Upper lobe of right lung (tissue), 1 donor: ENCODE data around the gene AKR7A3. TPM values are rescaled to one million over a fixed set of nuclear protein-coding genes. Genes with fewer than 3 reads are reported as not detected.

ENCODE experiments used
- ATAC-seq: fragments of 200-7000 bp; cut with Tn5 transposase; one replicate; pipeline ENCODE4 v1.9.1; 2020; ENCODE audit warnings: mild to moderate bottlenecking, moderate library complexity
- DNase-seq: peaks from one replicate; pipeline ENCODE4 v3.0.0-alpha.2; 2020
- H3K27ac ChIP-seq: fragments of 200-600 bp; one replicate; pipeline ENCODE4 v1.8.0; 2022
- H3K27me3 ChIP-seq: fragments of 200-600 bp; one replicate; pipeline ENCODE4 v1.8.0; 2022; ENCODE audit warnings: mild to moderate bottlenecking
- H3K36me3 ChIP-seq: fragments of 200-600 bp; one replicate; pipeline ENCODE4 v1.8.0; 2022
- H3K4me1 ChIP-seq: fragments of 200-600 bp; one replicate; pipeline ENCODE4 v1.8.0; 2022
- H3K4me3 ChIP-seq: fragments of 200-600 bp; one replicate; pipeline ENCODE4 v1.8.0; 2022; ENCODE audit warnings: mild to moderate bottlenecking
- H3K9me3 ChIP-seq: fragments of 200-600 bp; one replicate; pipeline ENCODE4 v1.8.0; 2022
- intact Hi-C: fragments of 100-400 bp; cut with DNase I; formaldehyde crosslinking; loops from one replicate; pipeline ENCODE4 v1.11.0; 2022
- total RNA-seq: library from RNA; stranded (reverse); fragmentation: NEBNext Ultra II Directional; extraction: Animal tissue kit (Norgen Biotek cat#: 25700); gene quantifications from one replicate; pipeline ENCODE4 v1.2.1, GENCODE V29; 2021
- TF ChIP-seq, protein P1 (sequence below): fragments of 200-600 bp; IDR thresholded peaks from one replicate; pipeline ENCODE4 v1.8.0; 2022; ENCODE audit warnings: antibody characterized with exemption
- donor health status: DM: no; HTN: yes; CAD: no; lungs with severe emphysema.

Gene AKR7A3
- total RNA-seq, 1 donor from 2014 or later: 0.43 TPM

DNA sequence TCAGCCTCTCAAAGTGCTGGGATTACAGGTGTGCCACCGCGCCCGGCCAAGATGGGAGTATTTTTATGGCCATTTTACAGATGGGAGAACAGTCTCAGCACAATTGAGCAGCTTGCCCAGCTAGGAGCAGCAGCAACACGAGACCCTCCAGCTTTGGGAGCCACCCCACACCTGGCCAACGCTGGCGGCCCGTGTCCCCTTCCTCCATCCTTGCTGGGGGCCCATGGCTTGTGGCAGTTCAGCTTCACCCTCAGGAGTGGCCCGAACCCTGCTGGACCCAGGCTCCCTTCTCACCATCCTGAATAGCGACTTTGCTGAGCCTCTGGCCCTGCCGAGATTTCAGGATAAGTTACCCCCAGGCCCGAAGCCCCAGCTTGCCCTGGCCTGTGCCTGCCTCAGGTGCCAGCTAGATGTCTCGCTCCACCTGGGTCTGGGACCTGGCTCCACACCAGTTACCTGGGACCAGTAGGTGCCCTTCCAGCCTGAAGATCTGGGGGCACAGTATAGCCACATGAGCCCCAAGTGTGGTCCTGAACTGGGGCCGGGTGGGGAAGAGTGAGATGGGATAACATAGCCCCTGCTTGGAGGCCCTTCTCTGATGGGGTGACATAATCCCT lies 42.8 kb upstream of the AKR7A3 start:
- Histone ChIP-seq H3K4me3 (no peak overlapping the region), H3K9me3 (no peaks in the 10 kb centered on the region), H3K27me3 (no peaks in the 10 kb centered on the region), H3K4me1 (no peaks in the 10 kb centered on the region), H3K27ac (no peak overlapping the region), H3K36me3 (peaks cover 23% of the 10 kb centered on the region)
- intact Hi-C loops: no loop called here
- DNase-seq (no peak), ATAC-seq (peak; percentile 6)
- TF ChIP-seq, protein P1, sequence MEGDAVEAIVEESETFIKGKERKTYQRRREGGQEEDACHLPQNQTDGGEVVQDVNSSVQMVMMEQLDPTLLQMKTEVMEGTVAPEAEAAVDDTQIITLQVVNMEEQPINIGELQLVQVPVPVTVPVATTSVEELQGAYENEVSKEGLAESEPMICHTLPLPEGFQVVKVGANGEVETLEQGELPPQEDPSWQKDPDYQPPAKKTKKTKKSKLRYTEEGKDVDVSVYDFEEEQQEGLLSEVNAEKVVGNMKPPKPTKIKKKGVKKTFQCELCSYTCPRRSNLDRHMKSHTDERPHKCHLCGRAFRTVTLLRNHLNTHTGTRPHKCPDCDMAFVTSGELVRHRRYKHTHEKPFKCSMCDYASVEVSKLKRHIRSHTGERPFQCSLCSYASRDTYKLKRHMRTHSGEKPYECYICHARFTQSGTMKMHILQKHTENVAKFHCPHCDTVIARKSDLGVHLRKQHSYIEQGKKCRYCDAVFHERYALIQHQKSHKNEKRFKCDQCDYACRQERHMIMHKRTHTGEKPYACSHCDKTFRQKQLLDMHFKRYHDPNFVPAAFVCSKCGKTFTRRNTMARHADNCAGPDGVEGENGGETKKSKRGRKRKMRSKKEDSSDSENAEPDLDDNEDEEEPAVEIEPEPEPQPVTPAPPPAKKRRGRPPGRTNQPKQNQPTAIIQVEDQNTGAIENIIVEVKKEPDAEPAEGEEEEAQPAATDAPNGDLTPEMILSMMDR: no peak

DNA sequence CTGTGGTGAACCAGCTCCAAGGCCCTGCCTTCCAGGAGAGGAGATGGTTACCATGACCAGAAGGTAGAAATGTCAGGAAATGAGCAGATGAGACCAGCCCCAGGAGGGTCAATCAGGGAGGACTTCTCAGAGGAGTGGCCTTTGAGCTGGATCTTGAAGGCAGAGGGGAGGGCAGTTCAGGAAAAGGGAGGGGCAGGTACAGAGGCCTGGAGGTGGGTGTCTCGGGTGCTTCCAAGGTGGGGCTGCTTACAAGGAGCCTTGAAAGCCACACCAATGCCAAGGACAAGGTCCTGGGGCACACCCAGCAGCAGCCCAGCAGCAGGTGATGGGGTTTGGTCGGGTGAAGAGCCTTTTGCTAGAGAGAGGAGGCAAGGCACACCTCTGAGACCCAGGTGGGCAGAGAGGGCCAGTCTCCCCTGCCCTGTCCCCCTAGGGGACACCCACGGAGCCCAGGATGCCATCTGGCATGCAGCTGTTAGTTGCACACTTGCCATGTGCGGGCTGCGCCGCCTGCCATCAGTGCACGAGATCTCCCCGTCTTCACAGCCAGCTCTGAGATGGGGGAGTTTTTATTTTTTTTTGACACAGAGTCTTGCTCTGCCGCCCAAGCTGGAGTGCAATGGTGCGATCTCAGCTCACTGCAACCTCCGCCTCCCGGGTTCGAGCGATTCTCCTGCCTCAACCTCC lies 42.0 kb upstream of the AKR7A3 start:
- Histone ChIP-seq H3K4me1 (no peaks in the 10 kb centered on the region), H3K27ac (no peak overlapping the region), H3K36me3 (peaks cover 31% of the 10 kb centered on the region), H3K27me3 (no peaks in the 10 kb centered on the region), H3K9me3 (no peaks in the 10 kb centered on the region), H3K4me3 (no peak overlapping the region)
- TF ChIP-seq, protein P1: no peak
- DNase-seq (no peak), ATAC-seq (no peak)
- intact Hi-C loops: no loop called here

DNA sequence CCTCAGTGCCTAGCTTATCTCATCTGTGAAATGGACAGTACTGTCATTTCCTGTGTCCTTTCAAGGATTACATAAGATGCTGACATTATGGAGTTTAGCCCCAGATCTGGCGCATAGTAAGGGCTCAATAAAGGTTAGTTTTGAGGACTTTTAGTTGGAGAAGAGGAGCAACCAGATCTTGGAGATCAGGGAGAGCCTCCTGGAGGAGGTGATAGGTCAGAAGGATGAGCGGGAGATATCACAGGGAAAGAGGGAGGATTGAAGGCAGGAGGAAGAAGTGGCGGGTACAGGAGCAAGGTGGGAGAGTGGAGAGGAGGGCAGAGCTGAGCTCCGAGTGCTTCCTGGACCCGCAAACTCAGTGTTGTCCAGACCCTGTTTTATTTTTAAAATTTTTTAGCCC lies 41.0 kb upstream of the AKR7A3 start:
- no peaks in the 10 kb centered on the region for H3K4me1 ChIP-seq
- TF ChIP-seq, protein P1: no peak
- H3K27ac ChIP-seq: no peak overlapping the region
- no peaks in the 10 kb centered on the region for H3K9me3 ChIP-seq
- no peak overlapping the region for H3K4me3 ChIP-seq
- H3K36me3 ChIP-seq: peaks cover 40% of the 10 kb centered on the region
- intact Hi-C loops: no loop called here
- DNase-seq: no peak
- no peak for ATAC-seq
- no peaks in the 10 kb centered on the region for H3K27me3 ChIP-seq

DNA sequence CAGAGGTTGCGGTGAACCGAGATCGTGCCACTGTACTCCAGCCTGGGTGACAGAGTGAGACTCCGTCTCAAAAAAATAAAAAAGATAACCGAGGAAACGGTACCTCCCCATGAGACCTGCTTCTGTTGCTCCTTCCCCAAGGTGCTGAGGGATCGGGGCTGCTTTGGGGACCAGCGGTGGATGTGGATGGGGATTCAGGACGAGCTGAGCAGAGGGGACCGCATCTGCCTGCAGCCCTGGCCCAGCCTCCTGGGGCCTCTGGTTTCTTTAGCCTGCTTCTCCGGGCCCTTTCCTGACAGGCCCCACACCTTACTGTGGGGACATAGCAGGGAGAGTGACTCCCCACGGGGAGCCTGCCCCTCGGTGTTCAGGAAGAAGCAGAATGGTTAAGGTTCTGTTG lies 40.6 kb upstream of the AKR7A3 start:
- H3K27ac ChIP-seq: no peak overlapping the region
- H3K36me3 ChIP-seq: peaks cover 44% of the 10 kb centered on the region
- intact Hi-C loops: no loop called here

DNA sequence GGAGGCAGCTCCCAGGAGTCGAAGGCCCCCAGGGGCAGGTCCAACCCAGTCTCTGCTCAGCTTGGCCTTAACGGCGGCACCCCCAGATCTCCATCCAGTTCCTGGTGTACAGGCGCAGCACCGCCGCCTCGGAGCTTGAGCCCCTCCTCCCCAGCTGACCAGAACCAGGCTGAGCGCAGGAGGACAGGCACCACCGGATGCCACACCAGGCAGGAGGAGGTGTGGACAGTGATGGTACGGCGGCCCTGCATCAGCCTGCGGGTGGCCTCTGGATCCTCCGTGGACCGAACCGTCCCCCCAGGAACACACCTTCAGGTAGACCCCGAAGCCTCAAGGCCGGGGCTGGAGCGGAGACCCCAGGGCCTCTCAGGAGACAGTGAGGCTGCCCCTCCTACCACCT lies 39.9 kb upstream of the AKR7A3 start:
- no peak for DNase-seq
- peaks cover 51% of the 10 kb centered on the region for H3K36me3 ChIP-seq
- ATAC-seq: no peak
- no peak overlapping the region for H3K27ac ChIP-seq
- TF ChIP-seq, protein P1: no peak
- intact Hi-C loops: no loop called here
- H3K27me3 ChIP-seq: no peaks in the 10 kb centered on the region
- no peaks in the 10 kb centered on the region for H3K9me3 ChIP-seq
- no peaks in the 10 kb centered on the region for H3K4me1 ChIP-seq
- H3K4me3 ChIP-seq: no peak overlapping the region

More for the DNA sequence above, 40.6 kb upstream of the AKR7A3 start:
- Histone ChIP-seq H3K27me3 (no peaks in the 10 kb centered on the region), H3K4me3 (no peak overlapping the region), H3K9me3 (no peaks in the 10 kb centered on the region), H3K4me1 (no peaks in the 10 kb centered on the region)
- no peak for ATAC-seq
- no peak for DNase-seq
- TF ChIP-seq, protein P1: no peak
